Measurements from ENCODE around the gene STPG1. TPM values are rescaled to one million over a fixed set of nuclear protein-coding genes. Genes with fewer than 3 reads are reported as not detected.

The STPG1 gene
- total RNA-seq, 1 experiment from 2014 or later = 9.1 TPM

DNA sequence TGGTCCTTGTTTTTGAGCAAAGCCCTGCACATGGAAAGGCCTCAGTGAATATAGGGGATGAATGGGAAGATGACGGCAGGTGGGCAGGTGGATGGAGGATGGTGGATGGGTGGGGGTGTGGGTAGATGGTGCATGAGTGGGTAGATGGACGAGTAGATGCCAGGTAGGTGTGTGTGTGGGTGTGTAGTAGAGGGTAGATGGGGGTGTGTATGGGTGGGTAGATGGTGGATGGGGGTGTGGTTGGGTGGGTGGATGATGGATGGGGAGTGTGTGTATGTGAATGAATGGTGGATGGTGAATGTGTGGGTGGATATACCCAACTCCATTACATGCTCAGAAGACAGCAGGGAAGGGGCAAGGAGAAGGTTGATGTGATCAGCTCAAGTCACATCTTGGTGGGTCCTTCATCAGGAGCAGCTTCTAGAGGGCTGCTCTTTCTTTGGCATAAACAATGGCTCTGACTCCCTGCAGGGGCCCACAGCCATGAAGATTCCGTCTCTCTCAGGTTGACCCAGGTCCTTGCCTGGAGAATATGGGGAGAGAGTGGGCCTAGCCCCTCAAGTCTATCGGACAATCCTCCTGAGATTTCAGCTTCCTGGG, 60.2 kb downstream of the STPG1 start:
- no TSS peak for BruUV-seq (replicated peaks)
- intact Hi-C loops (cut with micrococcal nuclease; ENCODE audit: unreplicated experiment) = no loop called here
- CTCF ChIA-PET = no interaction called here

DNA sequence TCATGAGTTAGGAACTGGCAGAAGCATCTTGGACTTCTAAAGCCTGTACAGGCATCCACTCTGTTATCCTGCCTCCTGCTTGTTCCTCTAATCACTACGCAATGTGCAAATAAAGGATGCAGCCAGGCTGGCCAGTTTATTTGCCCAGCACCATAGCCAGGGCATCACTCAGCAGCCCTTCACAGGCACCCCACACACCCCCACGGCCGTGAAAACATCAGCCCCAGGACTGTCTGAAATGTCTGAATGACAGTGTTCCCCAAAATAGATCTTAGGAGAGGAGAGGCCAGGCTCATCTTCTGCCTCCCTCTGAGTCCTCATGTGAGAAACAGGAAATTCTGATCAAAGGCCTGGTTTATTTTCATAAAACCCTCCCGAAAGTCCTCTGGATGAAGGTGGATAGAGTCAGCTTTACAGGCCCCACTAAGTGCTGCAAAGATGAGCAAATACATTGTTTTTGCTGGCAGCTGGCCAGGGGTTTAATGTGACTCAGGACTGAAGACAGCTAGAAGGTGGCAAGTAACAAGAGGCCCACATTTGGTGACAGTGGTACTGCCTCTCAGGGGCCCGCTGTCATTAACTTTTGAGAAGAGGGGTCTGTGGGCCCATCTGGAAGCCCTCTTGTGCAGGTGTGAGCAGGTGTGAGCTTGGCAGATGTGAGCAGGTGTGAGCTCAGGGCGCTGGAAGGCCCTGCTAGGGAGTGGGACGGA, 61.5 kb downstream of the STPG1 start:
- H3K27me3 Mint-ChIP-seq (ENCODE audit: unreplicated experiment) = no peaks in the 10 kb centered on the region

More for the DNA sequence above, 60.2 kb downstream of the STPG1 start:
- Mint-ChIP-seq H3K27me3 (ENCODE audit: unreplicated experiment) (no peaks in the 10 kb centered on the region), H3K9me3 (ENCODE audit: low read depth, unreplicated experiment) (no peaks in the 10 kb centered on the region), H3K4me1 (ENCODE audit: low read depth, unreplicated experiment) (no peaks in the 10 kb centered on the region), H3K4me3 (ENCODE audit: low read depth, unreplicated experiment) (no peak overlapping the region), H3K27ac (ENCODE audit: unreplicated experiment) (no peak overlapping the region), H3K36me3 (ENCODE audit: insufficient read depth, unreplicated experiment) (peaks cover 4% of the 10 kb centered on the region)
- TF ChIP-seq, protein P1, sequence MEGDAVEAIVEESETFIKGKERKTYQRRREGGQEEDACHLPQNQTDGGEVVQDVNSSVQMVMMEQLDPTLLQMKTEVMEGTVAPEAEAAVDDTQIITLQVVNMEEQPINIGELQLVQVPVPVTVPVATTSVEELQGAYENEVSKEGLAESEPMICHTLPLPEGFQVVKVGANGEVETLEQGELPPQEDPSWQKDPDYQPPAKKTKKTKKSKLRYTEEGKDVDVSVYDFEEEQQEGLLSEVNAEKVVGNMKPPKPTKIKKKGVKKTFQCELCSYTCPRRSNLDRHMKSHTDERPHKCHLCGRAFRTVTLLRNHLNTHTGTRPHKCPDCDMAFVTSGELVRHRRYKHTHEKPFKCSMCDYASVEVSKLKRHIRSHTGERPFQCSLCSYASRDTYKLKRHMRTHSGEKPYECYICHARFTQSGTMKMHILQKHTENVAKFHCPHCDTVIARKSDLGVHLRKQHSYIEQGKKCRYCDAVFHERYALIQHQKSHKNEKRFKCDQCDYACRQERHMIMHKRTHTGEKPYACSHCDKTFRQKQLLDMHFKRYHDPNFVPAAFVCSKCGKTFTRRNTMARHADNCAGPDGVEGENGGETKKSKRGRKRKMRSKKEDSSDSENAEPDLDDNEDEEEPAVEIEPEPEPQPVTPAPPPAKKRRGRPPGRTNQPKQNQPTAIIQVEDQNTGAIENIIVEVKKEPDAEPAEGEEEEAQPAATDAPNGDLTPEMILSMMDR (IDR thresholded peaks at IDR 0.05; ENCODE audit: unreplicated experiment) = no peak
- no peak for DNase-seq

DNA sequence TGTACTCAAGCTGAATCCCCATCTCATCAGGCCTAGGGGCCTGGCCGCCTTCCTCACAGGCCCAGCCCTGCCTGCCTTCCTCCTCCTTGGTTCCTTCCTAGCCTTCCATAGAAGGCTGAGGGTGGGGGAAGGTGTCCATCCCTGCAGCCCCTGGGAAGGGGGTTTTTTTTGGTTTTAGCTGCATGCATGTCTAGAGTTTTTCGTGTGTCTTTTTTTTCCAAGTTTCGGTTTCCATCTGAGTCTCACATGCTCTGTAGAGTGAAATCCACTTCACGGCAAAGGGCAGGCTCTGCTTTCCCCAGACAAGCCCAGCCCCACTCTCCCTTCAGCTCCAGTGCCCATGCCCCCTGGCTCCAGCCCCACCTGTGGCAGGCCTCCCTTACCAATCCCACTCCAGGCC, 62.3 kb downstream of the STPG1 start:
- Mint-ChIP-seq H3K9me3 (ENCODE audit: low read depth, unreplicated experiment) (no peaks in the 10 kb centered on the region), H3K4me3 (ENCODE audit: low read depth, unreplicated experiment) (no peak overlapping the region), H3K27me3 (ENCODE audit: unreplicated experiment) (no peaks in the 10 kb centered on the region), H3K27ac (ENCODE audit: unreplicated experiment) (no peak overlapping the region), H3K4me1 (ENCODE audit: low read depth, unreplicated experiment) (no peaks in the 10 kb centered on the region), H3K36me3 (ENCODE audit: insufficient read depth, unreplicated experiment) (peaks cover 4% of the 10 kb centered on the region)
- intact Hi-C loops (cut with micrococcal nuclease; ENCODE audit: unreplicated experiment) = no loop called here
- no TSS peak for BruUV-seq (replicated peaks)
- CTCF ChIA-PET = no interaction called here
- TF ChIP-seq, protein P1 (IDR thresholded peaks at IDR 0.05; ENCODE audit: unreplicated experiment) = no peak
- DNase-seq = no peak

More for the DNA sequence above, 61.5 kb downstream of the STPG1 start:
- Mint-ChIP-seq H3K4me3 (ENCODE audit: low read depth, unreplicated experiment) (no peak overlapping the region), H3K27ac (ENCODE audit: unreplicated experiment) (no peak overlapping the region), H3K36me3 (ENCODE audit: insufficient read depth, unreplicated experiment) (peaks cover 4% of the 10 kb centered on the region), H3K9me3 (ENCODE audit: low read depth, unreplicated experiment) (no peaks in the 10 kb centered on the region), H3K4me1 (ENCODE audit: low read depth, unreplicated experiment) (no peaks in the 10 kb centered on the region)
- BruUV-seq (replicated peaks) = no TSS peak
- CTCF ChIA-PET = no interaction called here
- intact Hi-C loops (cut with micrococcal nuclease; ENCODE audit: unreplicated experiment) = no loop called here
- TF ChIP-seq, protein P1 (IDR thresholded peaks at IDR 0.05; ENCODE audit: unreplicated experiment) = no peak
- no peak for DNase-seq

DNA sequence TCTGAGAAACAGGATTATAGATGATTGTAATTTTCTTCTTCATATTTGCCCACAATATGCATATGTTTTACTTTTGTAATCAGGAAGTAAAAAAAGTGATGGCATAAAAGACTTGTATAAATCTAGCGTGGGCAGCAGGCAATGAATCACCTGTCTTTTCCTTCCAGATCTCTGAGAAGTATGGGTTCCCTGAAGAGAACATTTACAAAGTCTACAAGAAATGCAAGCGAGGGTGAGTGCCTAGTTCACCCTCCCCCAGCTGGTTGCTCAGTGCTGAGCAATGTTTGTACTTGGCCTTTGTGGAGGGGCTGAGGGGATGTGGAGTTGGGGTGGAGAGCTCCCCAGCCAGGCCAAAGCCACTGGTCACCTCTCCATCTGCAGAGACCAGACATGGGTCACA, 63.7 kb downstream of the STPG1 start:
- TF ChIP-seq, protein P1 (IDR thresholded peaks at IDR 0.05; ENCODE audit: unreplicated experiment) = no peak
- intact Hi-C loops (cut with micrococcal nuclease; ENCODE audit: unreplicated experiment) = no loop called here
- BruUV-seq (replicated peaks) = no TSS peak
- DNase-seq = no peak
- CTCF ChIA-PET = no interaction called here
- peaks cover 4% of the 10 kb centered on the region for H3K36me3 Mint-ChIP-seq (ENCODE audit: insufficient read depth, unreplicated experiment)
- H3K27ac Mint-ChIP-seq (ENCODE audit: unreplicated experiment) = no peak overlapping the region
- no peaks in the 10 kb centered on the region for H3K4me1 Mint-ChIP-seq (ENCODE audit: low read depth, unreplicated experiment)
- no peak overlapping the region for H3K4me3 Mint-ChIP-seq (ENCODE audit: low read depth, unreplicated experiment)
- no peaks in the 10 kb centered on the region for H3K27me3 Mint-ChIP-seq (ENCODE audit: unreplicated experiment)
- H3K9me3 Mint-ChIP-seq (ENCODE audit: low read depth, unreplicated experiment) = no peaks in the 10 kb centered on the region

All from Calu3 (cell line).